Endothelial cell of umbilical vein (primary cell): ENCODE measurements around the gene GOLGA2. TPM values are rescaled to one million over a fixed set of nuclear protein-coding genes. Genes with fewer than 3 reads are reported as not detected.

Experiments
- BruUV-seq: library from RNA; stranded (reverse); fragments of 400-500 nt; replicated peaks from 2 replicates; lab custom pipeline; 2021; lab: Mats Ljungman, UMichigan
- CTCF ChIA-PET: fragments of 300-600, 350-600 bp; sonication (Branson Sonifier 250); formaldehyde crosslinking; loops from one replicate; lab custom pipeline; 2021; ENCODE audit warnings: antibody characterized with exemption, inconsistent platforms; lab: Charles Lee
- POLR2A ChIA-PET: fragments of 300-600, 350-600 bp; sonication (Branson Sonifier 250); formaldehyde crosslinking; loops from one replicate; lab custom pipeline; 2021; ENCODE audit warnings: antibody characterized with exemption, inconsistent platforms; lab: Charles Lee
- DNase-seq: peaks from one replicate; pipeline ENCODE4 v3.0.0-alpha.2; 2011; ENCODE audit warnings: low read depth, low spot score
- FAIRE-seq: peaks from 2 replicates; lab custom pipeline; 2011; peaks lifted over from hg19 to GRCh38; lab: Jason Lieb, UNC
- H2AFZ ChIP-seq: 2 replicates; pipeline ENCODE4 v1.6.0; 2012; ENCODE audit warnings: low read depth, low read length, control low read depth, inconsistent platforms
- H3K27ac ChIP-seq: 2 replicates; pipeline ENCODE4 v1.5.1; 2011; ENCODE audit warnings: low read depth, mild to moderate bottlenecking, control low read depth, low read length, moderate library complexity; ENCODE audit not compliant: insufficient read depth
- H3K27me3 ChIP-seq, 2 experiments: 2 replicates each; pipeline versions ENCODE4 v1.6.0 to v1.6.1; 2011; ENCODE audit warnings: low read length in 2 of 2, mixed read lengths in 1 of 2; ENCODE audit not compliant: control insufficient read depth in 2 of 2, insufficient read depth in 2 of 2
- H3K36me3 ChIP-seq, 2 experiments: 2 replicates in 1 of 2; 3 replicates in 1 of 2; pipeline ENCODE4 v1.5.1; 2011; ENCODE audit warnings: low read length in 2 of 2, mild to moderate bottlenecking in 1 of 2, moderate library complexity in 1 of 2; ENCODE audit not compliant: control insufficient read depth in 2 of 2, insufficient read depth in 2 of 2; ENCODE audit errors: extremely low read depth in 1 of 2
- H3K4me1 ChIP-seq: 3 replicates; pipeline ENCODE4 v1.5.1; 2011; ENCODE audit warnings: mild to moderate bottlenecking, low read length; ENCODE audit not compliant: control insufficient read depth, insufficient read depth; ENCODE audit errors: extremely low read depth
- H3K4me2 ChIP-seq: 2 replicates; pipeline ENCODE4 v1.6.1; 2011; ENCODE audit warnings: low read length, control low read depth, mixed read lengths; ENCODE audit not compliant: insufficient read depth
- H3K4me3 ChIP-seq, 3 experiments: fragments of 200-600 bp in 1 of 3; sonication (generic), shearing (Covaris generic) in 1 of 3; replicated peaks in 1 of 3; 2 replicates each; pipeline ENCODE4 v1.5.1; 2011 to 2016; ENCODE audit warnings: control low read depth in 3 of 3, low read length in 3 of 3, mild to moderate bottlenecking in 2 of 3, inconsistent platforms in 1 of 3, low read depth in 1 of 3, moderate library complexity in 1 of 3; ENCODE audit not compliant: insufficient read depth in 1 of 3
- H3K79me2 ChIP-seq: 2 replicates; pipeline ENCODE4 v1.6.0; 2012; ENCODE audit warnings: low read length, inconsistent platforms; ENCODE audit not compliant: control insufficient read depth, insufficient read depth
- H3K9ac ChIP-seq: replicated peaks from 2 replicates; pipeline ENCODE3; 2011; ENCODE audit warnings: low read length, control low read depth; ENCODE audit not compliant: insufficient read depth; ENCODE audit errors: extremely low read depth
- H3K9me1 ChIP-seq: replicated peaks from 3 replicates; pipeline ENCODE4 v1.6.0; 2011; ENCODE audit warnings: mild to moderate bottlenecking, low read length; ENCODE audit not compliant: control insufficient read depth, insufficient read depth; ENCODE audit errors: extremely low read depth
- H3K9me3 ChIP-seq: replicated peaks from 2 replicates; pipeline ENCODE4 v1.5.1; 2012; ENCODE audit warnings: low read length, inconsistent platforms; ENCODE audit not compliant: control insufficient read depth, insufficient read depth
- H4K20me1 ChIP-seq: replicated peaks from 2 replicates; pipeline ENCODE3; 2011; ENCODE audit warnings: mild to moderate bottlenecking, low read length; ENCODE audit not compliant: control insufficient read depth, insufficient read depth; ENCODE audit errors: extremely low read depth
- CTCF ChIP-seq, 2 donors: IDR thresholded peaks; 1 replicate in 1 of 2; 2 replicates in 1 of 2; pipeline ENCODE4 v1.5.1; 2011; ENCODE audit warnings: low read length in 2 of 2, mild to moderate bottlenecking in 2 of 2, moderate library complexity in 2 of 2, control low read depth in 1 of 2, inconsistent platforms in 1 of 2, low read depth in 1 of 2; ENCODE audit not compliant: insufficient read depth in 1 of 2; ENCODE audit errors: extremely low read depth in 1 of 2
- EZH2 ChIP-seq: IDR thresholded peaks from 2 replicates; pipeline ENCODE4 v1.6.1; 2012; ENCODE audit warnings: borderline replicate concordance, low read depth, mild to moderate bottlenecking, moderate library complexity, low read length, inconsistent platforms; ENCODE audit not compliant: severe bottlenecking
- FOS ChIP-seq: IDR thresholded peaks from 2 replicates; pipeline ENCODE4 v1.6.1; 2011; ENCODE audit warnings: mild to moderate bottlenecking, low read length, moderate library complexity, borderline replicate concordance; ENCODE audit not compliant: insufficient read depth
- GATA2 ChIP-seq: IDR thresholded peaks from 2 replicates; pipeline ENCODE4 v1.7.0; 2011; ENCODE audit warnings: low read depth, mild to moderate bottlenecking, moderate library complexity, mixed read lengths, low read length; ENCODE audit not compliant: insufficient read length, insufficient read depth
- JUN ChIP-seq: IDR thresholded peaks from 2 replicates; pipeline ENCODE4 v1.6.1; 2011; ENCODE audit warnings: borderline replicate concordance, low read depth; ENCODE audit not compliant: insufficient read length, insufficient read depth
- MAX ChIP-seq: IDR thresholded peaks from 2 replicates; pipeline ENCODE4 v1.6.1; 2011; ENCODE audit not compliant: insufficient read depth, insufficient read length
- MYC ChIP-seq: IDR thresholded peaks from one replicate; pipeline ENCODE4 v1.6.1; 2011; ENCODE audit warnings: mild to moderate bottlenecking, low read depth, low read length
- POLR2A ChIP-seq: IDR thresholded peaks from 2 replicates; pipeline ENCODE4 v1.6.1; 2012; ENCODE audit warnings: low read depth, mild to moderate bottlenecking, control low read depth, low read length
- POLR2AphosphoS5 ChIP-seq: IDR thresholded peaks from 2 replicates; pipeline ENCODE4 v1.6.1; 2012; ENCODE audit warnings: low read depth, mild to moderate bottlenecking, control low read depth, low read length, moderate library complexity; ENCODE audit not compliant: insufficient read depth
- dilution Hi-C: fragments of 300-500 bp; cut with MboI; formaldehyde crosslinking; loops from one replicate; pipeline ENCODE4 v1.15.0; 2019; ENCODE audit warnings: low sequenced_read_pairs; ENCODE audit not compliant: extremely low pct_ligation_motif_present
- intact Hi-C: fragments of 100-400 bp; cut with micrococcal nuclease; formaldehyde crosslinking; loops from one replicate; pipeline ENCODE4 v1.10.0; 2022
- polyA plus RNA-seq, 4 experiments: library from polyadenylated mRNA; depleted of rRNA in 3 of 4; stranded (reverse) in 3 of 4; unstranded in 1 of 4; fragments of >200 nt; gene quantifications; 2 replicates each; pipeline versions ENCODE4 v1.2.1 to v1.2.3, GENCODE V29; 2011 to 2012; ENCODE audit warnings: missing spikeins in 1 of 4
- total RNA-seq: library from RNA; stranded (reverse); gene quantifications from 2 replicates; pipeline ENCODE4 v1.2.3, GENCODE V29; 2021

GOLGA2 gene
- total and polyA plus RNA-seq, 2 donors (not counting 3 experiments of a cell fraction or from before 2014, with no cell fraction given) = 52.3 to 114 TPM

DNA sequence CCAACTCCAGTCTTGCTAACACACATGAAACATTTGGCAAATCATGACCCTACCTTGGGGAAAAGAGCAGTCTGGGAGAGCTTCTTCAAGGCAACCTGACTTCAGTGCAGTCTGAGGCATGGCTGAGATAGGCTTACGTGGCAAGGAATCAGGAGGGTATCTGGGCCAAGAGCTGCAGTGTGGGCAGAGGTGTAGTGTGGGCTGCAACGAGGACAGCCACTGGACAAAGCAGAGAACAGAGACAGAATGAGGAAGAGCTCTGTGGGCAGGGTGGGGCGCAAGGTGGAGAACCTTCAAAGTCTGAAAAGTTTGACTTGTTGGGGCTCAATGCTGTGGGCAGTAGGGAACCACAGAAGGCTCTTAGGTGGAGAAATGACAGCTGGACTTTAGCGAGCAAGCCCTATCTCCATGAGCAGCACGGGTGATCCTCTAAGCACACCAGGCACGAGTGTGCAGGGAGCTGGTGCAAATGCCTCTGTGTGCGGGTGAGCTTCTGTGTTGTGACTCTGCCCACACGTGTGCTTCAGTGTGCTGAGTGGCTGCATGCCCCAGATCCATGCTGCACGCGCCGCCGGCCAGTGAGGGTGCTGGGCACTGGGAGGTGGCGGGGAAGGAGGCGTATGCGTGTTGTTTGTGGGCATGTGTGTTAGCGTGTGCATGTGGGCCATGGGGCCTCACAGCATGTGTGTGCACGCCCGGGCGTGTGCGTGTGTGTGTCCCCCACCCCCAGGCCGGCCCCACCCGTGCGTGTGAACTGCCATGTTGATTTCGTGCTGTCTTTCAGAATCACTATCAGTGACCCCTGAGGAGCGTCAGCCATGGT, 23.3 kb downstream of the GOLGA2 start:
- no peak for DNase-seq
- dilution Hi-C loops (no loop called here), intact Hi-C loops (no loop called here)
- no peak overlapping the region for H2AFZ ChIP-seq
- peaks cover 6% of the 10 kb centered on the region in 2 experiments for H3K36me3 ChIP-seq
- no peak overlapping the region for H3K9ac ChIP-seq
- CTCF ChIA-PET = no interaction called here
- H3K9me1 ChIP-seq = no peaks in the 10 kb centered on the region
- no peak overlapping the region for H3K4me2 ChIP-seq
- POLR2A ChIA-PET = no interaction called here
- H3K27me3 ChIP-seq = no peaks in the 10 kb centered on the region
- no peak for FAIRE-seq
- no peak overlapping the region for H3K27ac ChIP-seq
- BruUV-seq = no TSS peak
- TF ChIP-seq MYC (no peak), MAX (no peak), POLR2AphosphoS5 (no peak), JUN (no peak), EZH2 (no peak), CTCF (IDR thresholded peaks at IDR 0.05; ENCODE audit: extremely low read depth in 1 of 2, insufficient read depth in 1 of 2, low read depth in 1 of 2, low read length in 2 of 2) (no peak), POLR2A (no peak), GATA2 (no peak), FOS (no peak)
- H3K79me2 ChIP-seq = no peaks in the 10 kb centered on the region
- H3K4me3 ChIP-seq = no peak overlapping the region
- H4K20me1 ChIP-seq = no peaks in the 10 kb centered on the region
- no peaks in the 10 kb centered on the region for H3K9me3 ChIP-seq
- H3K4me1 ChIP-seq = peaks cover 15% of the 10 kb centered on the region
